ENCODE results near the gene TULP4.

DNA sequence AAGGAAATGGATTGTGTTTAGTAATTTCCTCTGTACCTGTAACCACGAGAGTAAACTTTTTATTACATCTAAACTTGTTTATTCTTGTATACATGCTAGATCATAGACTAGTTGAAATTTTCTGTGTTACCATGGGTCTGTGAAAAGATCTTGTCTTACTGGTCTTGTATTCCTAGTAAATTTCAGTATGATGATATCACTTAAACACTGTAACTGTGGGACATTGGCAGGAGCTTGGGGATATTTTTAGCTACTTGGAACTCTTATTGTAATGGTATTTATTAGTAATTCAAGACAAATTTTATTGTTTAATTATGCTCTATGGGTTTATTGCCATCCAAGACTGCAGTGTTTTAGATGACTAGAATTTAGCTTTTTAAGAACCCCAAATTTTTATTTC lies 25.9 kb upstream of the TULP4 start:
- TF ChIP-seq, protein P1, sequence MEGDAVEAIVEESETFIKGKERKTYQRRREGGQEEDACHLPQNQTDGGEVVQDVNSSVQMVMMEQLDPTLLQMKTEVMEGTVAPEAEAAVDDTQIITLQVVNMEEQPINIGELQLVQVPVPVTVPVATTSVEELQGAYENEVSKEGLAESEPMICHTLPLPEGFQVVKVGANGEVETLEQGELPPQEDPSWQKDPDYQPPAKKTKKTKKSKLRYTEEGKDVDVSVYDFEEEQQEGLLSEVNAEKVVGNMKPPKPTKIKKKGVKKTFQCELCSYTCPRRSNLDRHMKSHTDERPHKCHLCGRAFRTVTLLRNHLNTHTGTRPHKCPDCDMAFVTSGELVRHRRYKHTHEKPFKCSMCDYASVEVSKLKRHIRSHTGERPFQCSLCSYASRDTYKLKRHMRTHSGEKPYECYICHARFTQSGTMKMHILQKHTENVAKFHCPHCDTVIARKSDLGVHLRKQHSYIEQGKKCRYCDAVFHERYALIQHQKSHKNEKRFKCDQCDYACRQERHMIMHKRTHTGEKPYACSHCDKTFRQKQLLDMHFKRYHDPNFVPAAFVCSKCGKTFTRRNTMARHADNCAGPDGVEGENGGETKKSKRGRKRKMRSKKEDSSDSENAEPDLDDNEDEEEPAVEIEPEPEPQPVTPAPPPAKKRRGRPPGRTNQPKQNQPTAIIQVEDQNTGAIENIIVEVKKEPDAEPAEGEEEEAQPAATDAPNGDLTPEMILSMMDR (optimal IDR thresholded peaks at IDR 0.05 in 1 of 3, IDR thresholded peaks at IDR 0.05 in 1 of 3, conservative IDR thresholded peaks at IDR 0.05 in 1 of 3; ENCODE audit: extremely low read depth in 1 of 3, insufficient read depth in 2 of 3, low read length in 3 of 3): no peak
- TF ChIP-seq EZH2 (IDR thresholded peaks at IDR 0.05; ENCODE audit: low read length): no peak

All from keratinocyte (primary cell).